Transverse colon (tissue), 4 donors: ENCODE measurements around the gene CRY1.

Experiments used
- CTCF ChIP-seq, 5 experiments: fragments of 200-600 bp in 3 of 5; fragments of 450-650 bp in 2 of 5; sonication (generic) in 3 of 5; IDR thresholded peaks; 1 replicate in 2 of 5; 2 replicates in 3 of 5; pipeline ENCODE4 v1.5.1; 2016 to 2017; ENCODE audit warnings: antibody characterized with exemption in 5 of 5, inconsistent platforms in 3 of 5, mild to moderate bottlenecking in 2 of 5, moderate library complexity in 1 of 5
- EP300 ChIP-seq: sonication (generic); formaldehyde crosslinking; IDR thresholded peaks from one replicate; pipeline ENCODE4 v1.6.1; 2017; ENCODE audit warnings: antibody characterized with exemption, low read depth
- POLR2A ChIP-seq: fragments of 450-650 bp; IDR thresholded peaks from one replicate; pipeline ENCODE4 v1.6.1; 2016; ENCODE audit warnings: antibody characterized with exemption, mild to moderate bottlenecking, moderate library complexity
- POLR2AphosphoS5 ChIP-seq, 3 donors: sonication (generic); formaldehyde crosslinking; IDR thresholded peaks; one replicate each; pipeline ENCODE4 v1.6.1; 2016; ENCODE audit warnings: antibody characterized with exemption in 3 of 3

- TF ChIP-seq CTCF (IDR thresholded peaks at IDR 0.05): peak in 1 of 5 experiments; percentile 23
- no peak for TF ChIP-seq POLR2A
- TF ChIP-seq POLR2AphosphoS5 (IDR thresholded peaks at IDR 0.05): no peak
- TF ChIP-seq EP300: no peak
These were observed 137.2 kb downstream of the CRY1 start for GRCh38 chr12:106956048-106956578.
